ENCODE data around the gene HP1BP3. TPM values are rescaled to one million over a fixed set of nuclear protein-coding genes. Genes with fewer than 3 reads are reported as not detected.

HP1BP3 gene
- total and polyA plus RNA-seq, 2 experiments from 2014 or later: 138 to 151 TPM

- TF ChIP-seq EZH2phosphoT487 (IDR thresholded peaks at IDR 0.05; ENCODE audit: insufficient read depth, low read depth) (no peak), EZH2 (IDR thresholded peaks at IDR 0.05; ENCODE audit: insufficient read depth, poor library complexity, severe bottlenecking) (no peak)
- no peak overlapping the region for H3K27ac ChIP-seq
- no peak overlapping the region for H2AFZ ChIP-seq
- no peaks in the 10 kb centered on the region for H3K9me3 ChIP-seq (ENCODE audit: low read depth)
- in situ Hi-C loops (cut with MboI): no loop called here
- no peak overlapping the region for H3K9ac ChIP-seq
- no peaks in the 10 kb centered on the region for H3K79me2 ChIP-seq (ENCODE audit: insufficient read depth)
- H3K27me3 ChIP-seq (replicated peaks; ENCODE audit: insufficient read depth): peaks cover 17% of the 10 kb centered on the region
- H3K4me2 ChIP-seq (ENCODE audit: unreplicated experiment): no peak overlapping the region
- no peaks in the 10 kb centered on the region for H3K36me3 ChIP-seq (ENCODE audit: low read depth)
- H3K9me2 ChIP-seq (ENCODE audit: insufficient read depth): no peaks in the 10 kb centered on the region
- peaks cover 4% of the 10 kb centered on the region; the same call in 1 of the 2 replicates for H3K4me1 ChIP-seq (ENCODE audit: insufficient read depth)
- H4K20me1 ChIP-seq (ENCODE audit: insufficient read depth): no peaks in the 10 kb centered on the region
- WGBS, 2 experiments (ENCODE audit: low coverage in 1 of 2, low lambda C conversion rate in 2 of 2, missing lambda C conversion rate in 2 of 2): 69 to 72% methylated on average over 8 to 9 of the region's 9 CpGs
- no peak overlapping the region for H3K4me3 ChIP-seq
- H3F3A ChIP-seq (ENCODE audit: insufficient read depth): peaks cover 4% of the 10 kb centered on the region
- no peak for DNase-seq
Observed at GRCh38 chr1:20728371-20729154, 58.5 kb downstream of the HP1BP3 start.

- WGBS, 2 experiments (ENCODE audit: low coverage in 1 of 2, low lambda C conversion rate in 2 of 2, missing lambda C conversion rate in 2 of 2): 46 to 50% methylated on average over 13 of the region's 13 CpGs
- Histone ChIP-seq H3K79me2 (ENCODE audit: insufficient read depth) (no peaks in the 10 kb centered on the region), H3K4me2 (ENCODE audit: unreplicated experiment) (no peak overlapping the region), H3K36me3 (ENCODE audit: low read depth) (no peaks in the 10 kb centered on the region), H3F3A (ENCODE audit: insufficient read depth) (no peaks in the 10 kb centered on the region), H3K27ac (no peak overlapping the region), H3K4me1 (ENCODE audit: insufficient read depth) (no peaks in the 10 kb centered on the region; the same call in 1 of the 2 replicates), H3K4me3 (no peak overlapping the region), H4K20me1 (ENCODE audit: insufficient read depth) (no peaks in the 10 kb centered on the region), H2AFZ (no peak overlapping the region), H3K9me3 (ENCODE audit: low read depth) (no peaks in the 10 kb centered on the region), H3K9me2 (ENCODE audit: insufficient read depth) (no peaks in the 10 kb centered on the region), H3K9ac (no peak overlapping the region), H3K27me3 (replicated peaks; ENCODE audit: insufficient read depth) (peaks cover 17% of the 10 kb centered on the region)
- TF ChIP-seq EZH2 (IDR thresholded peaks at IDR 0.05; ENCODE audit: insufficient read depth, poor library complexity, severe bottlenecking) (no peak), EZH2phosphoT487 (IDR thresholded peaks at IDR 0.05; ENCODE audit: insufficient read depth, low read depth) (no peak)
- in situ Hi-C loops (cut with MboI): no loop called here
- DNase-seq: no peak
Observed at GRCh38 chr1:20727746-20728316, 59.3 kb downstream of the HP1BP3 start.

- H3K4me2 ChIP-seq (ENCODE audit: unreplicated experiment): no peak overlapping the region
- no peak overlapping the region for H3K27ac ChIP-seq
- no peak overlapping the region for H2AFZ ChIP-seq
- no peaks in the 10 kb centered on the region for H3K79me2 ChIP-seq (ENCODE audit: insufficient read depth)
- H3K4me3 ChIP-seq: no peak overlapping the region
- H3K9me2 ChIP-seq (ENCODE audit: insufficient read depth): no peaks in the 10 kb centered on the region
- H3K9me3 ChIP-seq (ENCODE audit: low read depth): no peaks in the 10 kb centered on the region
- TF ChIP-seq EZH2phosphoT487 (IDR thresholded peaks at IDR 0.05; ENCODE audit: insufficient read depth, low read depth) (no peak), EZH2 (IDR thresholded peaks at IDR 0.05; ENCODE audit: insufficient read depth, poor library complexity, severe bottlenecking) (no peak)
- no peaks in the 10 kb centered on the region for H4K20me1 ChIP-seq (ENCODE audit: insufficient read depth)
- H3F3A ChIP-seq (ENCODE audit: insufficient read depth): no peaks in the 10 kb centered on the region
- WGBS, 2 experiments (ENCODE audit: low coverage in 1 of 2, low lambda C conversion rate in 2 of 2, missing lambda C conversion rate in 2 of 2): 84 to 85% methylated on average over 15 to 17 of the region's 17 CpGs
- H3K36me3 ChIP-seq (ENCODE audit: low read depth): no peaks in the 10 kb centered on the region
- peaks cover 17% of the 10 kb centered on the region for H3K27me3 ChIP-seq (replicated peaks; ENCODE audit: insufficient read depth)
- no peaks in the 10 kb centered on the region for H3K4me1 ChIP-seq (ENCODE audit: insufficient read depth)
- no peak overlapping the region for H3K9ac ChIP-seq
- DNase-seq: no peak
- in situ Hi-C loops (cut with MboI): no loop called here
Observed at GRCh38 chr1:20726932-20727745, 60.0 kb downstream of the HP1BP3 start.

GRCh38 chr1:20726118-20726911, 60.8 kb downstream of the HP1BP3 start:
- TF ChIP-seq EZH2phosphoT487 (IDR thresholded peaks at IDR 0.05; ENCODE audit: insufficient read depth, low read depth): no peak
- TF ChIP-seq EZH2 (IDR thresholded peaks at IDR 0.05; ENCODE audit: insufficient read depth, poor library complexity, severe bottlenecking): no peak
- Histone ChIP-seq H3F3A (ENCODE audit: insufficient read depth) (no peaks in the 10 kb centered on the region), H3K4me1 (ENCODE audit: insufficient read depth) (no peaks in the 10 kb centered on the region), H3K9ac (no peak overlapping the region), H3K79me2 (ENCODE audit: insufficient read depth) (no peaks in the 10 kb centered on the region), H3K36me3 (ENCODE audit: low read depth) (no peaks in the 10 kb centered on the region), H3K27me3 (replicated peaks; ENCODE audit: insufficient read depth) (peaks cover 17% of the 10 kb centered on the region), H3K4me3 (no peak overlapping the region), H3K9me3 (ENCODE audit: low read depth) (no peaks in the 10 kb centered on the region), H4K20me1 (ENCODE audit: insufficient read depth) (no peaks in the 10 kb centered on the region), H3K27ac (no peak overlapping the region), H2AFZ (no peak overlapping the region), H3K9me2 (ENCODE audit: insufficient read depth) (no peaks in the 10 kb centered on the region), H3K4me2 (ENCODE audit: unreplicated experiment) (no peak overlapping the region)
- in situ Hi-C loops (cut with MboI): no loop called here
- 84 to 85% methylated on average over 19 to 25 of the region's 25 CpGs for WGBS, 2 experiments (ENCODE audit: low coverage in 1 of 2, low lambda C conversion rate in 2 of 2, missing lambda C conversion rate in 2 of 2)
- DNase-seq: no peak
